K562 (cell line): ENCODE data around the gene MLH1. TPM values are rescaled to one million over a fixed set of nuclear protein-coding genes. Genes with fewer than 3 reads are reported as not detected.
A peak's percentile ranks its signal among the peaks of the same experiment; 100 is the strongest.

ENCODE experiments used
- CBX8 ChIP-seq: fragments of 200-600 bp; sonication (generic); IDR thresholded peaks from 2 replicates; pipeline ENCODE4 v1.6.1; 2012; ENCODE audit warnings: borderline replicate concordance, mixed run types, low read depth, mild to moderate bottlenecking, moderate library complexity, mixed read lengths, low read length, control low read depth, inconsistent platforms; ENCODE audit not compliant: poor library complexity, severe bottlenecking; ENCODE audit errors: extremely low read depth
- CREB3L1 ChIP-seq: fragments of 450-650 bp; IDR thresholded peaks from 2 replicates; pipeline ENCODE4 v1.6.1; 2014; ENCODE audit warnings: low read depth, mild to moderate bottlenecking, moderate library complexity, borderline replicate concordance
- DEAF1 ChIP-seq: fragments of 450-650 bp; formaldehyde crosslinking; IDR thresholded peaks from 2 replicates; pipeline ENCODE4 v1.4.0; 2020; ENCODE audit warnings: mild to moderate bottlenecking, moderate library complexity
- EZH2 ChIP-seq: IDR thresholded peaks from 2 replicates; pipeline ENCODE4 v1.6.1; 2012; ENCODE audit warnings: low read depth, mild to moderate bottlenecking, inconsistent platforms, low read length, borderline replicate concordance
- MCM3 ChIP-seq: fragments of 450-650 bp; IDR thresholded peaks from 2 replicates; pipeline ENCODE4 v1.6.1; 2016
- MED1 ChIP-seq: sonication (generic); formaldehyde crosslinking; IDR thresholded peaks from 2 replicates; pipeline ENCODE4 v1.8.1; 2023; ENCODE audit warnings: missing genetic modification reagents, borderline replicate concordance
- NRF1 ChIP-seq, 2 experiments: fragments of 450-650 bp; IDR thresholded peaks in 1 of 2; conservative IDR thresholded peaks in 1 of 2; 2 replicates each; pipeline ENCODE4 v1.6.1; 2014; ENCODE audit warnings: mild to moderate bottlenecking in 2 of 2
- PHB ChIP-seq: fragments of 250-450 bp; sonication (Bioruptor Pico); IDR thresholded peaks from 2 replicates; pipeline ENCODE4 v1.5.0; 2021
- SAFB ChIP-seq: fragments of 200-400 bp; formaldehyde crosslinking; IDR thresholded peaks from 2 replicates; pipeline ENCODE4 v1.6.1; 2017; ENCODE audit warnings: low read depth, low read length, borderline replicate concordance
- SMARCE1 ChIP-seq: fragments of 450-650 bp; IDR thresholded peaks from 2 replicates; pipeline ENCODE4 v1.7.1; 2016; ENCODE audit warnings: mild to moderate bottlenecking
- SOX6 ChIP-seq: fragments of 450-650 bp; IDR thresholded peaks from 2 replicates; pipeline ENCODE4 v1.6.1; 2014; ENCODE audit warnings: mild to moderate bottlenecking
- TARDBP ChIP-seq: fragments of 450-650 bp; IDR thresholded peaks from 2 replicates; pipeline ENCODE4 v1.6.1; 2016
- ZKSCAN3 ChIP-seq: fragments of 250-450 bp; sonication (Bioruptor Pico); IDR thresholded peaks from 2 replicates; pipeline ENCODE4 v1.4.0; 2020
- ZNF644 ChIP-seq: fragments of 200-800 bp; sonication (Bioruptor generic); IDR thresholded peaks from 2 replicates; pipeline ENCODE4 v1.6.1; 2016; ENCODE audit warnings: low read depth, missing genetic modification characterization, missing compliant biosample characterization
- polyA plus RNA-seq, 8 experiments: library from polyadenylated mRNA; depleted of rRNA in 4 of 8; stranded (reverse) in 5 of 8; unstranded in 3 of 8; fragments of >200 nt; fragmentation: Nextera tagmentation in 2 of 8; fragmentation: Illumina TruSeq in 1 of 8; extraction: Ambion mirVana in 2 of 8; extraction: Trizol in 1 of 8; gene quantifications; 2 replicates each; pipeline versions ENCODE4 v1.2.1 to v1.2.3, GENCODE V29; 2011 to 2014; ENCODE audit warnings: inconsistent platforms in 1 of 8, missing spikeins in 1 of 8
- total RNA-seq, 7 experiments: library from RNA; depleted of rRNA in 6 of 7; stranded (reverse); fragments of >200 nt in 6 of 7; fragmentation: Illumina TruSeq in 2 of 7; extraction: Trizol in 2 of 7; gene quantifications; 2 replicates each; pipeline versions ENCODE4 v1.2.1 to v1.2.3, GENCODE V29; 2011 to 2021; ENCODE audit warnings: low replicate concordance in 1 of 7
- TF ChIP-seq, protein P1 (sequence below), 2 experiments: fragments of 450-650 bp in 1 of 2; IDR thresholded peaks; 2 replicates each; pipeline ENCODE4 v1.6.1; 2011 to 2017; ENCODE audit warnings: low read depth in 2 of 2, antibody characterized with exemption in 1 of 2, borderline replicate concordance in 1 of 2, low read length in 1 of 2, mild to moderate bottlenecking in 1 of 2, mixed read lengths in 1 of 2; ENCODE audit not compliant: control insufficient read depth in 1 of 2
- TF ChIP-seq, protein P2 (sequence below), 3 experiments: fragments of 200-800 bp in 1 of 3; fragments of 250-450 bp in 1 of 3; fragments of 450-650 bp in 1 of 3; sonication (Bioruptor Pico) in 1 of 3; sonication (Bioruptor generic) in 1 of 3; formaldehyde crosslinking in 1 of 3; IDR thresholded peaks; 2 replicates each; pipeline versions ENCODE4 v1.6.1 to v1.8.0; 2016 to 2022; ENCODE audit warnings: mild to moderate bottlenecking in 2 of 3, missing genetic modification characterization in 2 of 3, missing compliant biosample characterization in 1 of 3, moderate library complexity in 1 of 3

Gene MLH1
- total and polyA plus RNA-seq, 9 of the 15 experiments (the other 6 are each of a cell fraction or from before 2014, with no cell fraction given) = 76.4 to 155 (median 117) TPM

GRCh38 chr3:36993326-36994283 lies at the start of gene MLH1 (continued):
- TF ChIP-seq, protein P1, sequence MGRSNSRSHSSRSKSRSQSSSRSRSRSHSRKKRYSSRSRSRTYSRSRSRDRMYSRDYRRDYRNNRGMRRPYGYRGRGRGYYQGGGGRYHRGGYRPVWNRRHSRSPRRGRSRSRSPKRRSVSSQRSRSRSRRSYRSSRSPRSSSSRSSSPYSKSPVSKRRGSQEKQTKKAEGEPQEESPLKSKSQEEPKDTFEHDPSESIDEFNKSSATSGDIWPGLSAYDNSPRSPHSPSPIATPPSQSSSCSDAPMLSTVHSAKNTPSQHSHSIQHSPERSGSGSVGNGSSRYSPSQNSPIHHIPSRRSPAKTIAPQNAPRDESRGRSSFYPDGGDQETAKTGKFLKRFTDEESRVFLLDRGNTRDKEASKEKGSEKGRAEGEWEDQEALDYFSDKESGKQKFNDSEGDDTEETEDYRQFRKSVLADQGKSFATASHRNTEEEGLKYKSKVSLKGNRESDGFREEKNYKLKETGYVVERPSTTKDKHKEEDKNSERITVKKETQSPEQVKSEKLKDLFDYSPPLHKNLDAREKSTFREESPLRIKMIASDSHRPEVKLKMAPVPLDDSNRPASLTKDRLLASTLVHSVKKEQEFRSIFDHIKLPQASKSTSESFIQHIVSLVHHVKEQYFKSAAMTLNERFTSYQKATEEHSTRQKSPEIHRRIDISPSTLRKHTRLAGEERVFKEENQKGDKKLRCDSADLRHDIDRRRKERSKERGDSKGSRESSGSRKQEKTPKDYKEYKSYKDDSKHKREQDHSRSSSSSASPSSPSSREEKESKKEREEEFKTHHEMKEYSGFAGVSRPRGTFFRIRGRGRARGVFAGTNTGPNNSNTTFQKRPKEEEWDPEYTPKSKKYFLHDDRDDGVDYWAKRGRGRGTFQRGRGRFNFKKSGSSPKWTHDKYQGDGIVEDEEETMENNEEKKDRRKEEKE (IDR thresholded peaks at IDR 0.05; ENCODE audit: borderline replicate concordance in 1 of 2, control insufficient read depth in 1 of 2, low read depth in 2 of 2, low read length in 1 of 2) = no peak; a peak in 1 of 4 replicates
- TF ChIP-seq PHB (CRISPR knock-in tag) (no peak), CBX8 (no peak), DEAF1 (CRISPR knock-in tag) (no peak), SOX6 (peak; percentile 49; the same call in 1 of the 2 replicates), ZKSCAN3 (CRISPR knock-in tag) (no peak), MED1 (CRISPR knock-in tag) (no peak), SMARCE1 (no peak), CREB3L1 (peak; percentile 53), ZNF644 (tag) (peak; percentile 0; the same call in 1 of the 2 replicates), TARDBP (peak; percentile 68; the same call in 1 of the 2 replicates), SAFB (no peak), NRF1 (conservative IDR thresholded peaks at IDR 0.05 in 1 of 2, IDR thresholded peaks at IDR 0.05 in 1 of 2) (peak; percentile 85 to 87), MCM3 (no peak), EZH2 (no peak)
- TF ChIP-seq, protein P2, sequence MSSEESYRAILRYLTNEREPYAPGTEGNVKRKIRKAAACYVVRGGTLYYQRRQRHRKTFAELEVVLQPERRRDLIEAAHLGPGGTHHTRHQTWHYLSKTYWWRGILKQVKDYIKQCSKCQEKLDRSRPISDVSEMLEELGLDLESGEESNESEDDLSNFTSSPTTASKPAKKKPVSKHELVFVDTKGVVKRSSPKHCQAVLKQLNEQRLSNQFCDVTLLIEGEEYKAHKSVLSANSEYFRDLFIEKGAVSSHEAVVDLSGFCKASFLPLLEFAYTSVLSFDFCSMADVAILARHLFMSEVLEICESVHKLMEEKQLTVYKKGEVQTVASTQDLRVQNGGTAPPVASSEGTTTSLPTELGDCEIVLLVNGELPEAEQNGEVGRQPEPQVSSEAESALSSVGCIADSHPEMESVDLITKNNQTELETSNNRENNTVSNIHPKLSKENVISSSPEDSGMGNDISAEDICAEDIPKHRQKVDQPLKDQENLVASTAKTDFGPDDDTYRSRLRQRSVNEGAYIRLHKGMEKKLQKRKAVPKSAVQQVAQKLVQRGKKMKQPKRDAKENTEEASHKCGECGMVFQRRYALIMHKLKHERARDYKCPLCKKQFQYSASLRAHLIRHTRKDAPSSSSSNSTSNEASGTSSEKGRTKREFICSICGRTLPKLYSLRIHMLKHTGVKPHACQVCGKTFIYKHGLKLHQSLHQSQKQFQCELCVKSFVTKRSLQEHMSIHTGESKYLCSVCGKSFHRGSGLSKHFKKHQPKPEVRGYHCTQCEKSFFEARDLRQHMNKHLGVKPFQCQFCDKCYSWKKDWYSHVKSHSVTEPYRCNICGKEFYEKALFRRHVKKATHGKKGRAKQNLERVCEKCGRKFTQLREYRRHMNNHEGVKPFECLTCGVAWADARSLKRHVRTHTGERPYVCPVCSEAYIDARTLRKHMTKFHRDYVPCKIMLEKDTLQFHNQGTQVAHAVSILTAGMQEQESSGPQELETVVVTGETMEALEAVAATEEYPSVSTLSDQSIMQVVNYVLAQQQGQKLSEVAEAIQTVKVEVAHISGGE (CRISPR knock-in tag; IDR thresholded peaks at IDR 0.05) = peak in 1 of 3 experiments; percentile 58; a peak in 1 of 6 replicates
